ENCODE results near the gene PNPLA5.

The PNPLA5 gene

DNA sequence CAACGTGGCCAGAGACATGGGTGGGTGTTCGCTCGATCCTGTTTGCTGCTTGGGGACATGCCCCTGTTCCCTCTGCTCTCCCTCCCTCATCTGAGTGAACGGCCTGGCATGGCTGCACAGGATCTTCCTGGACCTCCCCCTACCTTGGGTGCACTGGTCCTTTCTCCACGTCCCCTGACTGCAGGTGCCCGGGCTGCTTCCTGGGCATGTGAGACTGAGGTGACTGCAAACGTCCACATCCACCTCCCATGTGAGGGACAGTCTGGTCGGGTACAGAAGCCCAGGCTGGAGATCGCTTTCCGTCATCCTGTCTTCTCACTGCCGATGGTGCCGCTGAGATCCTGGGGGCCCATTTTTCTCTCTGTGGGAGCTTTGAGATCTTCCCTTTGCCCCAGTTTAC, 41.3 kb downstream of the PNPLA5 start:
- no peaks in the 10 kb centered on the region for H3K36me3 ChIP-seq (ENCODE audit: control insufficient read depth in 4 of 4, insufficient read depth in 4 of 4, low read length in 3 of 4)
- DNase-seq: no peak
- H3K4me3 ChIP-seq (ENCODE audit: control insufficient read depth in 1 of 7, extremely low read depth in 1 of 7, insufficient read depth in 4 of 7, low read depth in 2 of 7, low read length in 6 of 7): no peak overlapping the region
- H3K27ac ChIP-seq (ENCODE audit: insufficient read depth in 1 of 2, low read depth in 1 of 2, low read length in 2 of 2, poor library complexity in 1 of 2, severe bottlenecking in 2 of 2): no peak overlapping the region
- H3K27me3 ChIP-seq (replicated peaks in 2 of 5; ENCODE audit: control insufficient read depth in 4 of 5, insufficient read depth in 5 of 5, low read length in 4 of 5): peaks cover 0 to 7% (median 0%) of the 10 kb centered on the region in 5 experiments
- peaks cover 0 to 16% (median 12%) of the 10 kb centered on the region in 4 experiments for H3K4me1 ChIP-seq (ENCODE audit: control extremely low read depth in 1 of 4, control insufficient read depth in 4 of 4, insufficient read depth in 4 of 4, low read length in 3 of 4)
- WGBS (ENCODE audit: insufficient coverage): 90% methylated on average over 12 of the region's 12 CpGs
- no peaks in the 10 kb centered on the region for H3K9me3 ChIP-seq (ENCODE audit: control extremely low read depth in 1 of 5, control insufficient read depth in 4 of 5, insufficient read depth in 2 of 5, low read depth in 1 of 5, low read length in 4 of 5)
- POLR2A ChIA-PET: no interaction called here
- CTCF ChIA-PET: no interaction called here

DNA sequence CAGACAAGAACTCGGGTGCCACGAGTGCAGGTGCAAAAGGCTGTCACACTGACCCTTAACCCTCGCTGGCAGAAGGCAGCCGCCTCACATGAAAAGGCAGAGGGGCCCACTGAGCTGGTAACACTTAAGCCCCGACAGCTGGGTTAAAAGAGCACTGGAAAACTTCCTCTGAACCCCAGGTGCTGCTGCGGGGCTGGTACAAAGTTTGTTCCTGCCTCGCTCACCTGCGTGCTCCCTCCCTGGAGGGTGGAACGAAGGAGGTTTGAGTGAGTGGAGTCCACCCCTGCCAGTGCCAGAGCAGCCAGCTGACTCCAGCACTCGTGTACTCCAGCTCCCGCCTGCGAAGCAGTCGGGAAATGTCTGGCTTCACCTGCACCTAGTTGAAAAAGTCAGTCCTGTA, 42.1 kb downstream of the PNPLA5 start:
- POLR2A ChIA-PET: no interaction called here
- WGBS (ENCODE audit: insufficient coverage): 94% methylated on average over 13 of the region's 13 CpGs
- Histone ChIP-seq H3K4me1 (ENCODE audit: control extremely low read depth in 1 of 4, control insufficient read depth in 4 of 4, insufficient read depth in 4 of 4, low read length in 3 of 4) (peaks cover 0 to 16% (median 12%) of the 10 kb centered on the region in 4 experiments), H3K27ac (ENCODE audit: insufficient read depth in 1 of 2, low read depth in 1 of 2, low read length in 2 of 2, poor library complexity in 1 of 2, severe bottlenecking in 2 of 2) (no peak overlapping the region), H3K36me3 (ENCODE audit: control insufficient read depth in 4 of 4, insufficient read depth in 4 of 4, low read length in 3 of 4) (no peaks in the 10 kb centered on the region), H3K27me3 (replicated peaks in 2 of 5; ENCODE audit: control insufficient read depth in 4 of 5, insufficient read depth in 5 of 5, low read length in 4 of 5) (peaks cover 0 to 7% (median 0%) of the 10 kb centered on the region in 5 experiments), H3K9me3 (ENCODE audit: control extremely low read depth in 1 of 5, control insufficient read depth in 4 of 5, insufficient read depth in 2 of 5, low read depth in 1 of 5, low read length in 4 of 5) (no peaks in the 10 kb centered on the region), H3K4me3 (ENCODE audit: control insufficient read depth in 1 of 7, extremely low read depth in 1 of 7, insufficient read depth in 4 of 7, low read depth in 2 of 7, low read length in 6 of 7) (no peak overlapping the region)
- no peak for DNase-seq
- CTCF ChIA-PET: no interaction called here

DNA sequence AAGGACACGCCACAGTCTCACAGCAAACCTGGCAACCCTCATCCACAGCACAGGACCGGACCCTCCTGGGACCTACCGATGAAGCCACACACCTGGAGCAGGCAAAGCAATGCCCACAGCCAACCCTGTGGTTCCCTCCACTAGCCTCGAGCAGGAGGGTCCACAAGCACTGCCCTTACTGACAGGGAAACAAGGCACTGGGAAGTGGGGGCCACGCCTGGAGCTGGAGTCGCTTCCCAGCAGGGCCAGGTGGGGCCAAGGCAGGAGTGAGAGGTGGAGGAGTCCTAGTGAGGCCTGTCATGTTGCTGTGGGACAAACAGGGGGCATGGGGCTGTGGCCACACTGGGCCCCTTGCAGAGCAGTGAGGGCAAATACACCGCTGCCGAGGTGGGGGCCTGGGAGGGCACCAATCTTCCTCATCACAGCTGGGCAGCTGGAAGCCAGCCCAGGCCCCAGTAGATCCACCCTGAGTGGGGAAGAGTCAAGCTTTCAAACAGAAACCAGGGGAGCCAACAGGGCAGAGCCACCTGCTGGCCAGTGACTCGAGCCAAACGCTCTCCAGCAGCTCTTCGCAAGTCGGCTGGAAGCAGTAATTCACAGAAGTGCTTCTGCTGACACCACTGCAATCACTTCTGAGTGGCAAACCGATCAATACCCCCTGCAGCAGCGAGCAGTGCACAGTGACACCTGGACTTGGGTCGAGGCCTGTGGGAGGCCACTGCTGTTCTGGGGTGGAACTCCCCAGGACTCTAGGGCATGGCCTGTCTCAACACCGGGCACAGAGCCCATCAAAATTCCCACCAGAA, 43.2 kb downstream of the PNPLA5 start:
- WGBS (ENCODE audit: insufficient coverage): 79% methylated on average over 15 of the region's 16 CpGs
- Histone ChIP-seq H3K36me3 (ENCODE audit: control insufficient read depth in 4 of 4, insufficient read depth in 4 of 4, low read length in 3 of 4) (no peaks in the 10 kb centered on the region), H3K4me3 (ENCODE audit: control insufficient read depth in 1 of 7, extremely low read depth in 1 of 7, insufficient read depth in 4 of 7, low read depth in 2 of 7, low read length in 6 of 7) (no peak overlapping the region), H3K27me3 (replicated peaks in 2 of 5; ENCODE audit: control insufficient read depth in 4 of 5, insufficient read depth in 5 of 5, low read length in 4 of 5) (peaks cover 0 to 7% (median 0%) of the 10 kb centered on the region in 5 experiments), H3K4me1 (ENCODE audit: control extremely low read depth in 1 of 4, control insufficient read depth in 4 of 4, insufficient read depth in 4 of 4, low read length in 3 of 4) (peaks cover 0 to 16% (median 12%) of the 10 kb centered on the region in 4 experiments), H3K27ac (ENCODE audit: insufficient read depth in 1 of 2, low read depth in 1 of 2, low read length in 2 of 2, poor library complexity in 1 of 2, severe bottlenecking in 2 of 2) (no peak overlapping the region), H3K9me3 (ENCODE audit: control extremely low read depth in 1 of 5, control insufficient read depth in 4 of 5, insufficient read depth in 2 of 5, low read depth in 1 of 5, low read length in 4 of 5) (no peaks in the 10 kb centered on the region)
- DNase-seq: peak in 2 of 3 donors; percentile 26 to 27
- CTCF ChIA-PET: no interaction called here
- POLR2A ChIA-PET: no interaction called here

DNA sequence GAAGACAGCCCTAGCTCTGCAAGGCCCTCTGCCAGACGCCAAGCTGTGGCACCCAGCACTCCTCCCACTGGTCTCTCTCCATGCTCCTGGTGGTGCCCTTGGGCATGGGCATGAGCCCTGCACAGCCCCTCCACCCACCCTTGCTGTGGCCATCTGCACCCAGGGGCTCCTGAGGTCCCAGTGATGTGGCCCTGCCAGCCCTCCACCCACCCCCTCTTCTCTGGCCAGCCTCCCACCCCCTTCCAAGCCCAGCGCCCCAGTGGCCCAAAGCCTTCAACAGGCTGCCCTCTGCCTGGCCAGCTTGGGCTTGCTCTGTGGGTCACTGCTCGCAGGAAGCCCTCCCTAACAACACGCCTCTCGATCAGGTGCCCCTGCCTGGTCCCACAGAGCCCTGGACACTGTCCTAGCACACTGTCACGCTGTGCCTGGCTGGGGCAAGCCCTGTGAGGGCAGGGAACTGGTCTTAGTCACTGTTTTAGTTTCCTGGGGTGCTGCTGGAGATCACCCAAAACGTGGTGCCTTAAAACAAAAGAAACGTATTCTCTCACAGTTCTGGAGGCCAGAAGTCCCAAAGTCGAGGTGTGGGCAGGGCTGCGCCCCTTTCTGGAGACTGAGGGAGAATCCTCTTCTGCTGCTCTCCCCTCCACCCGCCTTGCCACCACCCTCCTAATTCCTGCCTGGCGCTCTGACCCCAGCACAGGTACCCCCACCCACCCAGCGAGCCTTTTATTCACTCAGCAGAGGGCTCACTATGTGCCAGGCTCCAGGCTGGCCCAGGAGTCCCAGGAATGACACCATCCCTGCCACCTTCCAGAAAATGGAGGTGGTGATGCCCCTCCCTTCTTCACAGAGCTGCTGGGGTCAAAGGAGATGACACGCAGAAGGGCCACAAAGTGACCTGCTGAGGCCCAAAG, 44.2 kb downstream of the PNPLA5 start:
- 98% methylated on average over 11 of the region's 14 CpGs for WGBS (ENCODE audit: insufficient coverage)
- POLR2A ChIA-PET: no interaction called here

DNA sequence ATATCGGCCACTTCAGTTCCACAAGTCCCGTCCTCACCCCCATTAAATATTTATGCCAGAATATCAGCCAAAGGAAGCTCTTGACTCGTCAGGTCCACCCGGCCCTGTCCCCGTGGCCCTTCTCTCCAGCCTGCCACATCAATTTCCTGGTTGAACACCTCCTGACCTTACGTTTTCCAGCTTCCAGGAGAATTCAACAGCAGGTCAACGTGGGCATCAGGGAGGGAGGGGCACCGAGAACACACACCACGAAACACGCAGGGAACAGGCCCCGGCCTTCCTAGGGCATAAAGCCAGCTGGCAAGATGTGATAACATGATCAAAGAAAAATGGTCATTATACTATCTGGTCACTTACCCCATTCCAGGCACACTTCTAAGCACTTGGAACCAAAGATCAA, 44.8 kb downstream of the PNPLA5 start:
- Histone ChIP-seq H3K4me1 (ENCODE audit: control extremely low read depth in 1 of 4, control insufficient read depth in 4 of 4, insufficient read depth in 4 of 4, low read length in 3 of 4) (peaks cover 0 to 5% (median 3%) of the 10 kb centered on the region in 4 experiments), H3K27ac (ENCODE audit: insufficient read depth in 1 of 2, low read depth in 1 of 2, low read length in 2 of 2, poor library complexity in 1 of 2, severe bottlenecking in 2 of 2) (no peak overlapping the region), H3K4me3 (ENCODE audit: control insufficient read depth in 1 of 7, extremely low read depth in 1 of 7, insufficient read depth in 4 of 7, low read depth in 2 of 7, low read length in 6 of 7) (no peak overlapping the region), H3K36me3 (ENCODE audit: control insufficient read depth in 4 of 4, insufficient read depth in 4 of 4, low read length in 3 of 4) (no peaks in the 10 kb centered on the region), H3K9me3 (ENCODE audit: control extremely low read depth in 1 of 5, control insufficient read depth in 4 of 5, insufficient read depth in 2 of 5, low read depth in 1 of 5, low read length in 4 of 5) (no peaks in the 10 kb centered on the region), H3K27me3 (replicated peaks in 2 of 5; ENCODE audit: control insufficient read depth in 4 of 5, insufficient read depth in 5 of 5, low read length in 4 of 5) (peaks cover 0 to 7% (median 0%) of the 10 kb centered on the region in 5 experiments)
- 93% methylated on average over 8 of the region's 11 CpGs for WGBS (ENCODE audit: insufficient coverage)
- CTCF ChIA-PET: interaction anchor here (1.2 kb wide), 1 partner anchor 38 kb away, joined by 4 read pairs; no protein-coding TSS in a partner anchor
- POLR2A ChIA-PET: no interaction called here
- DNase-seq: no peak

More for the DNA sequence above, 44.2 kb downstream of the PNPLA5 start:
- H3K27me3 ChIP-seq (replicated peaks in 2 of 5; ENCODE audit: control insufficient read depth in 4 of 5, insufficient read depth in 5 of 5, low read length in 4 of 5): peaks cover 0 to 7% (median 0%) of the 10 kb centered on the region in 5 experiments
- no peak overlapping the region for H3K4me3 ChIP-seq (ENCODE audit: control insufficient read depth in 1 of 7, extremely low read depth in 1 of 7, insufficient read depth in 4 of 7, low read depth in 2 of 7, low read length in 6 of 7)
- CTCF ChIA-PET: interaction anchor here (1.2 kb wide), 1 partner anchor 37 kb away, joined by 4 read pairs; no protein-coding TSS in a partner anchor
- H3K9me3 ChIP-seq (ENCODE audit: control extremely low read depth in 1 of 5, control insufficient read depth in 4 of 5, insufficient read depth in 2 of 5, low read depth in 1 of 5, low read length in 4 of 5): no peaks in the 10 kb centered on the region
- no peak for DNase-seq
- H3K36me3 ChIP-seq (ENCODE audit: control insufficient read depth in 4 of 4, insufficient read depth in 4 of 4, low read length in 3 of 4): no peaks in the 10 kb centered on the region
- H3K4me1 ChIP-seq (ENCODE audit: control extremely low read depth in 1 of 4, control insufficient read depth in 4 of 4, insufficient read depth in 4 of 4, low read length in 3 of 4): peaks cover 0 to 12% (median 8%) of the 10 kb centered on the region in 4 experiments
- no peak overlapping the region for H3K27ac ChIP-seq (ENCODE audit: insufficient read depth in 1 of 2, low read depth in 1 of 2, low read length in 2 of 2, poor library complexity in 1 of 2, severe bottlenecking in 2 of 2)

DNA sequence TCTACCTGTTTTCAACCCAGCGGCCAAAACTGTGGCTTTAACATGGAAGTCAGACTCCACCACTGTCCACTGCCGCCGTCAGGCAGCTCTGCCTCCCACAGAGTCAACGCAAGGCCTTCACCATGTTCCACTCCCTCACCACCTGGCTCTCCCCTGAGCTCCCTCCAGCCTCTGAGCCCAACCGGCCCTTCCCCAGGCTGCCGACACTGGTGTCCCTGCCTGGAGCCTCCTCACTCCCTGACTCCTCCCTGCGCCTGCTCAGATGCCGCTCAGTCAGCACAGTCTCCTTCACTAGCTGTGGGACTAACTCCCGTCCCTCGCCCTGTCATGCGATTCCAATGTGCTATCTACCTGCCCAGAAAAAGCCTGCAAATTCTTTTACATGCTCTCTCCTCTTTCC, 45.8 kb downstream of the PNPLA5 start:
- no peak for DNase-seq
- Histone ChIP-seq H3K9me3 (ENCODE audit: control extremely low read depth in 1 of 5, control insufficient read depth in 4 of 5, insufficient read depth in 2 of 5, low read depth in 1 of 5, low read length in 4 of 5) (no peaks in the 10 kb centered on the region), H3K4me3 (ENCODE audit: control insufficient read depth in 1 of 7, extremely low read depth in 1 of 7, insufficient read depth in 4 of 7, low read depth in 2 of 7, low read length in 6 of 7) (no peak overlapping the region), H3K4me1 (ENCODE audit: control extremely low read depth in 1 of 4, control insufficient read depth in 4 of 4, insufficient read depth in 4 of 4, low read length in 3 of 4) (no peaks in the 10 kb centered on the region), H3K36me3 (ENCODE audit: control insufficient read depth in 4 of 4, insufficient read depth in 4 of 4, low read length in 3 of 4) (no peaks in the 10 kb centered on the region), H3K27ac (ENCODE audit: insufficient read depth in 1 of 2, low read depth in 1 of 2, low read length in 2 of 2, poor library complexity in 1 of 2, severe bottlenecking in 2 of 2) (no peak overlapping the region), H3K27me3 (replicated peaks in 2 of 5; ENCODE audit: control insufficient read depth in 4 of 5, insufficient read depth in 5 of 5, low read length in 4 of 5) (peaks cover 0 to 7% (median 0%) of the 10 kb centered on the region in 5 experiments)
- 95% methylated on average over 10 of the region's 11 CpGs for WGBS (ENCODE audit: insufficient coverage)
- CTCF ChIA-PET: interaction anchor here (1.2 kb wide), 1 partner anchor 39 kb away, joined by 4 read pairs; no protein-coding TSS in a partner anchor
- POLR2A ChIA-PET: no interaction called here
